Natural killer cell (primary cell): Measurements from ENCODE around the gene CAMK2D. TPM values are rescaled to one million over a fixed set of nuclear protein-coding genes. Genes with fewer than 3 reads are reported as not detected.

Experiments used
- ATAC-seq, 3 donors: fragments of 150-1000 bp in 2 of 3; fragments of 200-7000 bp in 1 of 3; cut with Tn5 transposase; 1 replicate in 1 of 3; 2 replicates in 2 of 3; pipeline ENCODE4 v1.10.0; 2021; ENCODE audit warnings: mild to moderate bottlenecking in 2 of 3, moderate library complexity in 2 of 3
- DNase-seq, 2 donors: peaks; one replicate each; pipeline versions ENCODE4 v3.0.0 to v3.0.0-alpha.2; 2013 to 2021; ENCODE audit warnings: mixed read lengths in 1 of 2
- H3K27ac ChIP-seq: one replicate; pipeline ENCODE4 v1.5.1; 2013; ENCODE audit warnings: mild to moderate bottlenecking, low read length
- H3K27me3 ChIP-seq: one replicate; pipeline ENCODE4 v1.6.1; 2013; ENCODE audit warnings: low read length; ENCODE audit not compliant: control insufficient read depth, insufficient read depth
- H3K36me3 ChIP-seq: one replicate; pipeline ENCODE4 v1.6.1; 2013; ENCODE audit warnings: low read length; ENCODE audit not compliant: control insufficient read depth, insufficient read depth
- H3K4me1 ChIP-seq: one replicate; pipeline ENCODE4 v1.6.1; 2013; ENCODE audit warnings: low read length; ENCODE audit not compliant: control insufficient read depth, insufficient read depth
- H3K4me3 ChIP-seq: one replicate; pipeline ENCODE4 v1.5.1; 2013; ENCODE audit warnings: low read length
- H3K9me3 ChIP-seq: one replicate; pipeline ENCODE4 v1.6.1; 2013; ENCODE audit warnings: low read length; ENCODE audit not compliant: control insufficient read depth, insufficient read depth
- H3K27ac Mint-ChIP-seq, 2 donors: one replicate each; pipeline ENCODE4 v1.8.0; 2022; ENCODE audit warnings: mild to moderate bottlenecking in 2 of 2, mixed read lengths in 2 of 2, moderate library complexity in 1 of 2
- H3K27me3 Mint-ChIP-seq, 2 donors: one replicate each; pipeline ENCODE4 v1.8.0; 2022; ENCODE audit warnings: low read depth in 2 of 2, mixed read lengths in 2 of 2
- H3K36me3 Mint-ChIP-seq: one replicate; pipeline ENCODE4 v1.8.0; 2022; ENCODE audit warnings: mixed read lengths
- H3K4me1 Mint-ChIP-seq, 2 donors: one replicate each; pipeline ENCODE4 v1.8.0; 2022; ENCODE audit warnings: mixed read lengths in 2 of 2
- H3K4me3 Mint-ChIP-seq: one replicate; pipeline ENCODE4 v1.8.0; 2022; ENCODE audit warnings: mild to moderate bottlenecking, moderate library complexity, mixed read lengths
- H3K9me3 Mint-ChIP-seq, 2 donors: one replicate each; pipeline ENCODE4 v1.8.0; 2022; ENCODE audit warnings: mixed read lengths in 2 of 2
- CTCF ChIP-seq: fragments of 200-600 bp; IDR thresholded peaks from one replicate; pipeline ENCODE4 v1.8.0; 2022; ENCODE audit warnings: antibody characterized with exemption
- WGBS: methylation state at CpG from one replicate; pipeline ENCODE4 v1.1.7; 2013; ENCODE audit warnings: missing lambda C conversion rate; ENCODE audit not compliant: insufficient coverage; 5-methylcytosine and 5-hydroxymethylcytosine counted together
- intact Hi-C: fragments of 100-400 bp; cut with micrococcal nuclease; formaldehyde crosslinking; loops from one replicate; pipeline ENCODE4 v1.14.2; 2022
- total RNA-seq, 4 donors: library from RNA; stranded (reverse); fragments of 120-200 nt in 1 of 4; gene quantifications; one replicate each; pipeline versions ENCODE4 v1.2.3 to v1.2.4, GENCODE V29; 2013 to 2022

The CAMK2D gene
- total RNA-seq, 3 donors from 2014 or later (not counting 1 experiment from before 2014, with no cell fraction given): 31.6 to 40.1 (median 34.5) TPM

- no peaks in the 10 kb centered on the region for H3K36me3 Mint-ChIP-seq
- no peak overlapping the region for H3K4me3 Mint-ChIP-seq
- Histone ChIP-seq H3K9me3 (no peaks in the 10 kb centered on the region), H3K4me3 (no peak overlapping the region), H3K27ac (no peak overlapping the region), H3K36me3 (no peaks in the 10 kb centered on the region), H3K27me3 (no peaks in the 10 kb centered on the region), H3K4me1 (no peaks in the 10 kb centered on the region)
- no peaks in the 10 kb centered on the region for H3K9me3 Mint-ChIP-seq
- intact Hi-C loops: loop anchor here (2.0 kb wide), 1 partner anchor 13 kb away; no protein-coding TSS in a partner anchor
- H3K27me3 Mint-ChIP-seq: no peaks in the 10 kb centered on the region
- DNase-seq (no peak), ATAC-seq (no peak)
- 96% methylated on average over 3 of the region's 3 CpGs for WGBS
- H3K4me1 Mint-ChIP-seq: peaks cover 12 to 19% of the 10 kb centered on the region in 2 donors
- TF ChIP-seq CTCF: no peak
- no peak overlapping the region for H3K27ac Mint-ChIP-seq
These were observed 66.0 kb downstream of the CAMK2D start for GRCh38 chr4:113695328-113696169.

GRCh38 chr4:113694008-113694407, 67.5 kb downstream of the CAMK2D start:
- no peak for ATAC-seq
- Histone ChIP-seq H3K27me3 (no peaks in the 10 kb centered on the region), H3K36me3 (no peaks in the 10 kb centered on the region), H3K9me3 (no peaks in the 10 kb centered on the region), H3K4me3 (no peak overlapping the region), H3K27ac (no peak overlapping the region), H3K4me1 (no peaks in the 10 kb centered on the region)
- Mint-ChIP-seq H3K4me3 (no peak overlapping the region), H3K36me3 (no peaks in the 10 kb centered on the region), H3K27ac (peak overlapping the region in 1 of 2 donors; percentile 39), H3K27me3 (no peaks in the 10 kb centered on the region), H3K9me3 (no peaks in the 10 kb centered on the region), H3K4me1 (peaks cover 19 to 25% of the 10 kb centered on the region in 2 donors)
- DNase-seq: no peak
- intact Hi-C loops: loop anchor here (5.0 kb wide), 1 partner anchor 68 kb away; the partner anchor contains the start of gene CAMK2D
- no peak for TF ChIP-seq CTCF
- WGBS: no CpG with 5 or more reads among the region's 2 CpGs

GRCh38 chr4:113692809-113693411, 68.6 kb downstream of the CAMK2D start:
- no peaks in the 10 kb centered on the region for H3K27me3 ChIP-seq
- no peaks in the 10 kb centered on the region for H3K36me3 ChIP-seq
- Mint-ChIP-seq H3K4me3 (peak overlapping the region; percentile 65), H3K27ac (peak overlapping the region; percentile 81 to 87), H3K9me3 (no peaks in the 10 kb centered on the region), H3K27me3 (no peaks in the 10 kb centered on the region), H3K36me3 (no peaks in the 10 kb centered on the region), H3K4me1 (peaks cover 28 to 33% of the 10 kb centered on the region in 2 donors)
- no peaks in the 10 kb centered on the region for H3K9me3 ChIP-seq
- ATAC-seq (peak; percentile 32 to 90 (median 68)), DNase-seq (peak in 1 of 2 donors; percentile 36)
- no peak for TF ChIP-seq CTCF
- intact Hi-C loops: loop anchor here (5.0 kb wide), 1 partner anchor 69 kb away; the partner anchor contains the start of gene CAMK2D
- 9% methylated on average over 2 of the region's 3 CpGs for WGBS
- no peaks in the 10 kb centered on the region for H3K4me1 ChIP-seq
- H3K4me3 ChIP-seq: no peak overlapping the region
- H3K27ac ChIP-seq: peak overlapping the region; percentile 66
